HG02943 (cell line): ENCODE data around the gene CHRNA5.
"Not testable (repeated sequence)": the region's sequence is repeated elsewhere in the genome, so short reads cannot be mapped to it uniquely, and the experiment has no call there.

Source experiments
- ATAC-seq: cut with Tn5 transposase; IDR thresholded peaks from one replicate; pipeline ENCODE4 v1.9.1; 2021; ENCODE audit warnings: mild to moderate bottlenecking, low read depth, moderate library complexity; ENCODE audit not compliant: unreplicated experiment

CHRNA5 gene

DNA sequence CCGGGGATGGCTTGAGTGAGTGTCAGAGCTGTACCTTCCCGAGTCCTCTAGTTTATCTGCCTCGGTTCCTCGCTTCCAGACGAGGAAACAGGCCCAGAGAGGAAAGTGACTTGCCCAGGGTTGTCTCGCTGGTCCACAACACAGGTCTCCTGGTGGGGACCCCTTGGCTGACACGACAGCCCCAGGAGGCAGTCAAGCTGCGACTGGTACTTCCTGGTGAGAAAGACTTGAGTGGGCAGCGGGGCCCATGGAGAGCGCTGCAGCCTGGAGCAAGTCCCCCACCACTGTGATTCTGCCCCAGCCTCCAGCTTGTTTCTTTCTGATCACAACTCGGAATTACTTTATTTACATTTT lies 600 bp upstream of the CHRNA5 start:
- no peak for ATAC-seq

DNA sequence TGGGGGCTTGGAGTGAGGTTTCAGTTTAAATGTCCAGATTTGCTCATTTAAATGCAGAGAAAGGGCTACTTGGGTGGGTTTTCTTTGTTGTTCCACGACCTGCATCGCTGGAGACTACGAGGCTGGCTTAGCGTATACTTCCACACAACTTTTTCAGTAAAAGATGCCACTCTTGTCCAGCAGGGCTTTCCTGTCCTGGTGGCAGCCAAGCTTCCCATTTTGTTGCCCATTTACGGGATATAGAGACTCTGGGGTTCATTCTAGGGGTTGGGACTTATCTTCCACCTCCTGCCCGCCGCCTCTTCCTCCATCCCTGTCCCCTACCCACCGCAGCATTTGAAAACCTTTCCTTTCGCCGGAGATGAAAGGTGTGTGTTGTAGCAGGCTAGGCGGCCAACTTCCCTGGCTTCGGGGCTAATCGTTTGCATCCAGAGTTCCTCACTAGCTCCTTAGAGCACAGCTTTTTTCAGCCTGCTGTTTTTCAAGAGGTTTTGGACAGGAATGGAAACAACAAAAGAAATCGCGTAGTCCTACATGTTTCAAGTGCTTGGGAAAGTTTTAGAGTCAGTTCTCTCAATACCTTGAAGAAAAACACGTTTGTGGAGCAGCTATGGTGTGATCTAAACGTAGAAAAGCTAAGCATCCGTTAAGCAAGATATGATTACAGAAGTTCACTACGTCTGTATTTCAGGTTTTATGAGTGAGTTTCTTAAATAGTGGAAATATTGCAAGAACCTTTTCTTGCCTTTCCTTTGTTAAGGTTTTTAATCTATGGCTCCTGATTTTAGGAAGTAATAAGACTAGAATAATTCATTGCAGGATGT lies 843 bp downstream of the CHRNA5 start:
- peak; percentile 43 for ATAC-seq

DNA sequence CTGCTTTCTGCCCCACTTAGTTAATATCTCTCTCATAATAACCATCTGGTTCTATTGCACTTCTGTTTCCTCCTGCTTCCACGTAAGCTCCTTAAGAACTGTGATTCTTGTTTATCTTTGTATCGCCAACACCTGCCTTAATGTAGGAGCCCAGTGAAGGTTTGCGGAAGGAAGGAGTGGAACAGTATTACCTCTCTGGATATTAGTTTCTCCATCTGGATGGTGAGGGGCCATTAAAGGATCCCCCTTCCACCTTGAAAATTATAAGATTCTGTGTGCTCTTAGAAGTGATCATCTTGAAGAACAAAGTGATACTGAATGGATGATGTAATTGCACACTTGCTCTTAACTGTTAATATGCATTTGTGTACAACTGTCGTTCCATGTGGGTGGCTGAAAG lies 2.2 kb downstream of the CHRNA5 start:
- ATAC-seq = no peak

DNA sequence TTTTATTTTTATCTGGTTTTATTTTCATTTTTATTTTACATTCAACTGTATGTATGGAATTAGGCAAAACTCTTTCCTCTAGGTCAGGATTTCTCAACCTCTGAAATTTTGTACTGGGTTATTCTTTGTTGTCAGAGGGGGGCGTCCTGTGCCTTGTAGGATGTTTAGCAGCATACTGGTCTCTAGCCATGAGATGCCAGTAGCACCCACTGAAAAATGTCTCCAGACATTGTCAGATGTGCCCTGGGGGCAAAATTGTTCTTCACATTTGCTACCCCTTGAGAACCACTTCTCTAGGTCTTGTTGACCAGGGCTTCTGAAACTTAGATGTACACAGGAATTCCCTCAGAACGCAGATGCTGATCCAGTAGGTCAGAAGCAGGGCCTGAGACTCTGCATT lies 5.4 kb downstream of the CHRNA5 start:
- no peak for ATAC-seq

DNA sequence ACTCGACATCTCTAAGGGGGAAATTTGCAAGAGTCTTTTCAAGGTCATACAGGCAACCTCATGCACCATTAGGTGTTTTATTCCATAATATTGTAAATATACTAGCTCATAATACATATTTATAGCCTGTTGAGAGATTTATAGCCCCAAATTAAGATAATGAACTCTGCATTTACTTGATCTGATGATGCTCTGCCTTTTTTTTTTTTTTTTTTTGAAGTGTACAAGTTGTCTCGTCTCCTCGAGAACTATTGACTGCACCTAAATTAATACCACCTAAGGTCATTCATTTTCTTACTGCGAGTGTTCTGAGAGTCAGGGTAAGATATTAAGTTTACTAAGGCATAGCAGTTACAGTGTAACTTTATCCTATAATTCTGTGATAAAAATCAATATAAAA lies 6.1 kb downstream of the CHRNA5 start:
- ATAC-seq = no peak

DNA sequence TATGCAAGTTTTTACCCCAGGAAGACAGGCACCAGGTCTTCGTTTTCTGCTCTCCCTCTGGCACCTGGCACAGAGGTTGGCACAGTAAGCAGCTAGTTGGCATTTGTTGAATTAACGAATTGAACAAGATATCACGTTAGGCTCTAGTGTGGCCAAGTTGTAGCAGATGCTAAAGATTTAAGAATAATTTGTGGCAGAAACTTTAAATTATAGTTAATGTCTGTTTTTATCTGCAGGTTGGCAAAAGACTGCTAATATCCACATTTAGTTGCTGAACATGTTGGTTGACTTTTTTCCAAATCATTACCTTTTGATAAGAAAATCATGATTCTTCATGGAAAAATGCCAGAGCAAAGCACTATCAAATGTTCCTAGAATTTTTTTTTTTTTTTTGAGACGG lies 8.1 kb downstream of the CHRNA5 start:
- no peak for ATAC-seq

DNA sequence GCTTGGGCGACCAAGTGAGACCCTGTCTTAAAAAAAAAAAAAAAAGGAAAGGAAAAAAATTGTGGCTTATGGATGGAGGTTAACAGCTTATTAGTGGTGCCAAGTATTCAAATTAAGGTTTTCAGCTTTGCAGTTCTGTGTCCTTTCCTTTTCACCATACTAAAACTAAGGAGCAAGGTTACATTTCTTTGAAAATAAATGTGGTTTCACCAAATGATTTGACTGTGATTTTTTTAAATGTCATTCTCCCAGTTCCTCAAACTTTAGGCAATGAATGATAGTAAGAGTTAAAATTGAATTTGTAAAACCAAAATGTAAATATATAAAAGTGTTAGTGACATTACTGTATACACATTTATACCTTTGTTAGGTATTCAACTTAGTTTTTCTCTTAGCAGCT lies 9.6 kb downstream of the CHRNA5 start:
- ATAC-seq = no peak

DNA sequence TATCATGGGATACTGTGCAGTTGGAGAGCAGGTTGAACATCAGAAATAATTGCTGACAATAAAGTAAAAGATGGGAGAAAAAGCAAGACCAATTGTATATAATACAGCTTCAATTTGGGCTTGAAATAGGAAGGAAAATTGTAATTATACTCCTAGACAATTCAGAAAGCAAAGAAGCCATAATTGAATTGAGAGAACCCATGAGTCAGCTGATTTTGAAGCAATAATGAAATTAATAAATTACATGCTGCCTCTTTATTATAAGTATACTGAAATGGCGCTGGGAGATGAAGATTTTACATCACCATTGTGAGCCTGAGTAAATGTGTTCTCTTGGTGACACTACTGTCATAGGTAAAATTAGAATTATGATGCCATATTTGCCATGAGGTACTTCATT lies 32.3 kb downstream of the CHRNA5 start:
- no peak for ATAC-seq

DNA sequence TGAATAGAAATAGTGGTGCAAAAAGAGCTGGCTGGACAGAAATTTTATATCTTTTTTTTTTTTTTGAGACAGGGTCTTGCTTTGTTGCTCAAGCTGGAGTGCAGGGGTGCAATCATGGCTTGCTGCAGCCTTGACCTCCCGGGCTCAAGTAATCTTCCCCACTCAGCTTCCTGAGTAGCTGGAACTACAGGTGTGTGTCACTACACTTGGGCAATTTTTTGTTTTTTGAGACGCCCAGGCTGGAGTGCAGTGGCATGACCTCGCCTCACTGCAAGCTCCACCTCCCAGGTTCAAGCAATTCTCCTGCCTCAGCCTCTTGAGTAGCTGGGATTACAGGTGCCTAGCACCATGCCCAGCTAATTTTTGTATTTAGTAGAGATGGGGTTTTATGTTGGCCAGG lies 33.0 kb downstream of the CHRNA5 start:
- ATAC-seq = no peak

DNA sequence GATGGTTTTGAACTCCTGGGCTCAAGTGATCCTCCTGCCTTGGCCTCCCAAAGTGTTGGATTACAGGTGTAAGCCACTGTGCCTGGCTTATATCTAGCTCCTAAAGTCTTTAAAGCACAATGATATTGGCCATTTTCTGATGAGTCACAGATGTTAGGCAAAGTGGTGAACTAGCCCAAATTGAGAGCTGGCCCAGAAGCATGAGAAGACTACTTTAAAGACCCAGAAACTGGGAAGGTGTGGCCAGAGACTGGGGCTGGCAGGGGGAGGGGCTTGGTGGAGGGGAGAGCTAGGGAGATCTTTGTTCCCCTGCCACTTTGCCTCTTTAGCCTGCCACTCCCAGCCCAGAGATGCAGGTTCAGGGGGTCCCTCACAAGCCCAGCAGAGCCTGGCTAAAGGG lies 33.9 kb downstream of the CHRNA5 start:
- no peak for ATAC-seq

DNA sequence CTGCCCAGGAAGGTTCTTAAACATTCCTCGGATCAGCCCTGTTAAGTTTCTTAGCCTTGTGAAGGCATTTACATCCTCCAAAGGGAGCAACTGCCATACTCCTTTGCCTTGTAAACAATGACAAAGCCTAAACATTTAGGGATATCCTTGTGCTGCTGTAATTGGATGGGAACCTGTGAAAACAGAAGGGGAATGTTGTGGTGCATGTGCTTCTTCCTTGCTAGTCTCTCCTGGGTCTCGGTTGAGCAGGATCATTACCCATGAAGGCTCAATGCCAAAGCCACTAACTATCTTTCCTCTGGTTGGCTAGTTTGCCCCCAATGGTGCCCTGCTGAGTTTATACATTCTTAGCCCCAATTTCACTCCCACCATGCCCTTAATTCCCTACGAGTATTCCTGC lies 38.1 kb downstream of the CHRNA5 start:
- ATAC-seq = no peak

DNA sequence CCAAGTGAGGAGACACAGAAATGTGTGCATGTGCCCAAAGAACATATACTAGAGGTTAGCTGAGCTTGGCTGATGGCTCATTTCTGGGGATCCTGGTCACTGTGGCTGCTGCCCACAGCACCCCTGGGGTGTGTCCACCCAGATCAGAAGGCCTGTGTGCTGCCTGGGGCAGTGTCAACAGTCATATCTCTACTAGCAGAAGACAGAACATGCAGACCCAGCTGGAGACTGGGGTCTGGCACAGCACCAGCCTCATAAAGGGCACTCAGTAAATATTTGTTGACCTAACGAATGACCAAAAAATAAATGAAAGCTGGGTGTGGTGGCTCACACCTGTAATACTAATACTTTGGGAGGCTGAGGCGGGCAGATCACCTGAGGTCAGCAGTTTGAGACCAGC lies 39.1 kb downstream of the CHRNA5 start:
- no peak for ATAC-seq

DNA sequence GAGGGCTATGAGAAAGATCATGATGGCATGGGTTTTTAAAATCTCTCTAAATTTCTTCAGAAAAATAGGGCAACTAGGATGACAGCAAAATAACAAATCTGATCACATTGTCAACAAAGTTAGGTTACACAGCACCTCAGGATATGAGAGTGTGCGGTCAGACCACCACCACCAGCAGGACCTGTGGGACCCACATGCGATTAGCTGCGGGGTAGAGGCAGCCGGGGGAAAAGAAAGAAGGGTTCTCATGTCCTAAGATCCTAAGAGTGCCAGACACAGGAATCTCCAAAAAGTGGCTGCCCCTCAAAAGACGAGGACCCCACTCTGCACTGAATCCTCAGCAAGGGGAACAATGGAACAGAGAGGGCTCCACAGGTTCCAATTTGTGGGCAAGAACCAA lies 39.9 kb downstream of the CHRNA5 start:
- ATAC-seq = no peak

DNA sequence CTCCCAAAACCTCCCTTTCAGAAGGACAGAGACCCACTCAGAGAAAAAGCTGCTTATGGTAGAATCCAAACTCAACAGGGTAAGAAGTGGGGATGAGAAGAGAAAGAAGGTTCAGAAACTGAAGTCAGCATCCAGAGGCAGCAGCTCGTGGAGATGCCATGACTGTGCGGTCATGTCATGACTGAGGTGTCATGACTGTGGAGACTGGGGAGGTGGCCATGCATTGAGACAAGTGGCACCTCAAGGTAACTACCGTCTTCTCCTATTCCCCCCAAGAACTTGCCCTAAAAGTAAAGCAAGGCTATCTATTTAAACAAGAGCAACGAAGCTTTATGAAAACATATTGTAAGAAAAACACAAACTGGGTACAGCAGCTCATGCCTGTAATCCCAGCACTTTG lies 40.4 kb downstream of the CHRNA5 start:
- ATAC-seq = no peak

DNA sequence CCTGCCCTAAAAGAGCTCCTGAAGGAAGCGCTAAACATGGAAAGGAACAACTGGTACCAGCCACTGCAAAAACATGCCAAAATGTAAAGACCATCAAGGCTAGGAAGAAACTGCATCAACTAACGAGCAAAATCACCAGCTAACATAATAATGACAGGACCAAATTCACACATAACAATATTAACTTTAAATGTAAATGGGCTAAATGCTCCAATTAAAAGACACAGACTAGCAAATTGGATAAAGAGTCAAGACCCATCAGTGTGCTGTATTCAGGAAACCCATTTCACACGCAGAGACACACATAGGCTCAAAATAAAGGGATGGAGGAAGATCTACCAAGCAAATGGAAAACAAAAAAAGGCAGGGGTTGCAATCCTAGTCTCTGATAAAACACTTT lies 44.2 kb downstream of the CHRNA5 start:
- not testable (repeated sequence) for ATAC-seq

DNA sequence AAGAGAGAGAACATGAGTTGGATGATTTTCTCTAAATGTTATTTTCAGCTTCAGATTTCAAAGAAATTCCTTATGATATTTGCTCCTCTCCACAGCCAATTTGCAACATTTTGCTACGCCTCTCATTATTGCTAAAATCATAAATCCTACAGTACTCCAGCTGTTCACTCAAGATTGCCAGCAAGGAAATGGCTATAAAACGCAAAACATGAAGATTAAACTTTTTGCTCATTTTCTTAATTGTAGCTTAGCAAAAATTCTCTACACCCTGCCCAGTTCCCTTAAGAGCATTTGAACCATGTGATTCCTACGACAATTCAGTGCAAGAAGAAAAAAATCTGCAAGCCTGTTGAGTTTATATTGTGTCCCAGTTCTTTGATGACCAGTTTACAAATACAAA lies 48.7 kb downstream of the CHRNA5 start:
- ATAC-seq = no peak

DNA sequence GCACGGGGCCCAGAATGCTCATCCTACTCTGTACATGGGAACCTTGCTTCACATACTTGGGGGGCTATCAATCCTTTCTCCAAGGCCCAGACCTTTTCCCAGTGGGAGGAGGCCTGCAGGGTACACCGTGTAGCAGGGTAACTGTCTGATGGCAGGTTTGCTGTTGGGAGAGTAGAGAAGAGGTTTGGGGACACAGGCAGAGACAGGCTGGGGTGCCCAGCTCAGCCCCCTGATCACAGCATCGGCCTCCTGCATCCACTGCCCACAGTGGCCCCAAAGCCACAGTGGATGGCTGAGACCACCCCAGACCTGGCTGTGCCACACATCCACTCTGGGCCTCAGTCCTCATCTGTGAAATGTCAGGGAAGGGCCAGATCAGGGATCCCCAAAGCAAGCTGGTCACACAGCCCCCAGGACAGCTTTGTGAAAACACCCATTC lies 49.9 kb downstream of the CHRNA5 start:
- ATAC-seq = no peak

DNA sequence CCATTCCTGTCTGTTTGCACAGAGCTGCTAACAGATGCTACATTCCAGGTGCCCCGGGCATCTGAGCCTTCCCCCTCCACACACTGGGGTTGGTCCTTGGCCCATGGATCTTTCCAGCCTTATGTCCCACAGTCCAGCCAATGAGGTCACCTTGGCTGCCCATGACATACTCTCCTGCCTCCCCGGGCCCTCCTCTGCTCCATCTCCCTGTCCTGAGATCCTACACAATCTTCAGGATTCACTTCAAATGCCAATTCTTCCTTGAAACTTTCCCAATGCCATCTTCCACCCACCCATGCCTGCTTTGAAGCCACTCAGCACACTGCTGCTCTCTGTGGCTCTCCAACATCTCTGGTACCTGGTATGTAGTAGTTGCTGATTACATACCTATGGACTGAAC lies 51.2 kb downstream of the CHRNA5 start:
- ATAC-seq = no peak

DNA sequence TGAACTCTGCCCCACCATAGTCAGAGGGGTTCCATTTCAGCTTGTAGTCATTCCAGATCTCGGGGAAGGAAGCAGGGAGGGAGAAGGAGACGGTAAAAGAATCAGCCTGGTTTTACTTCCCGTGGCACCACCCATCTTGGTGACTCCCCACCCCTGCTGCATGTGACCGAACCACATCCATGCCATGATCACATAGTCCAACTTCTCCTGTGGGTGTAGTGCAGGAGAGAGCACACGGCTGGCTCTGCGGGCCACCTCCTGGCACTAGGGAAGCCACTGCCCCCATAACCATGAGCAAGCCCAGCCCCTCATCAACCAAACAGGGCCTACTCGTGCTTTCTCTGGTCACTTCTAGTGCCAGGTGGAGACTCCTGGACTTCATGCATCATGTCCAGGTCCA lies 51.8 kb downstream of the CHRNA5 start:
- ATAC-seq = no peak

DNA sequence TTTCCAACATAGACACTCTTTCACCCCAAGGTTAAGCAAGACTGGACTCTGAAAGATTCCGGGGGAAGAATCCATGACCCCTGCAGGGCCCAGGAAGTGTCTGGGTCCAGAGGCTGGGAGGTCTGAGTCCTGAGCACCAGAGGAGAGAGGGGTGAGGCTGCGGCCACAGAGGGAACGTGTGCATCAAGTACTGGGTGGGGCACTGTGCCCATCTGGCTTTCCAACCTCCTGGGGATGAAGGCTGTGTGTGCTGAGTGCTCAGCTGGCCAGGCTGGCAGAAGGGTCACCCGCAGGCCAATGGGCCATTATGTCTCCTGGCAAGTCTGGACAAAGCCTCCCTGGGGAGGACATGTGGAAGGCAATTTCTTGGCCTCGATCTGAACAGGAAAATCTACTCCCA lies 52.2 kb downstream of the CHRNA5 start:
- ATAC-seq = no peak

DNA sequence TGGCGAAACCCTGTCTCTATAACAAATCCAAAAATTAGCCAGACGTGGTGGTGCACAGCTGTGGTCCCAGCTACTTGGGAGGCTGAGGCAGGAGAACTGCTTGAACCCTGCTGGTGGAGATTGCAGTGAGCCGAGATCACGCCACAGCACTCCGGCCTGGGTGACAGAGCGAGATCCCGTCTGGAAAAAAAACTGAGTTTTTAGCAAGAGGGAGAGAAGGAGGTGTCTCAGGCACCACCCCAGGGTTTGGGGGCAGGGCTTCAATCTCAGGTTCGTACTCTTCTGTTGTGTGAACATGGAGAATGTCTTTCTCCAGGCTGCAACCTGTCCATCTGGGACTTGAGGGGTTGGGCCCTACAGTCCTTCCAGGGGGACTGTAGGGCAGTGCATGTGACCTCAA lies 52.7 kb downstream of the CHRNA5 start:
- ATAC-seq = no peak

DNA sequence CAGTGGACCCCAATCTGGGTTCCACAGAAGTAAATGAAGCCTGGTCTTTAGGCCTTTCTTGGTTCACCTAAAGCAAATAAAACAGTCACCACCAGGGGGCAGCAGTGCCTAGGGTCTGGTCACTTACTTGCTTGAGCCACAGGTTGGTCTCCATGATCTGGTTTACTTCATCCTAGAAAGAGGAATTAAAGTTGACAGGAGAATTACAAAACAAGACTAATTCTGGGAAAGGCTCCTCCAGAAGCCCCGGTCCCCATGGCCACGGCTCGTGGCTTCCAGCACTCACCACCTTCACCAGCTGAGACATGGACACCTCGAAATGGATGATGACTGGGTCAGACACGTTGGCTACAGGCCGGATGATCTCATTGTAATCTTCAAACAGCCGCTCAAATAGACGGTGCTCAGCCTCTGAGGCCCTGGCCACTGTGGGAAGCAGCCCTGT lies 53.2 kb downstream of the CHRNA5 start:
- ATAC-seq = no peak
